ENCODE results near the gene GLYAT. TPM values are rescaled to one million over a fixed set of nuclear protein-coding genes. Genes with fewer than 3 reads are reported as not detected.

Gene GLYAT
- total and polyA plus RNA-seq, 2 of the 8 experiments (the other 6 are each of a cell fraction or from before 2014, with no cell fraction given) = not detected

DNA sequence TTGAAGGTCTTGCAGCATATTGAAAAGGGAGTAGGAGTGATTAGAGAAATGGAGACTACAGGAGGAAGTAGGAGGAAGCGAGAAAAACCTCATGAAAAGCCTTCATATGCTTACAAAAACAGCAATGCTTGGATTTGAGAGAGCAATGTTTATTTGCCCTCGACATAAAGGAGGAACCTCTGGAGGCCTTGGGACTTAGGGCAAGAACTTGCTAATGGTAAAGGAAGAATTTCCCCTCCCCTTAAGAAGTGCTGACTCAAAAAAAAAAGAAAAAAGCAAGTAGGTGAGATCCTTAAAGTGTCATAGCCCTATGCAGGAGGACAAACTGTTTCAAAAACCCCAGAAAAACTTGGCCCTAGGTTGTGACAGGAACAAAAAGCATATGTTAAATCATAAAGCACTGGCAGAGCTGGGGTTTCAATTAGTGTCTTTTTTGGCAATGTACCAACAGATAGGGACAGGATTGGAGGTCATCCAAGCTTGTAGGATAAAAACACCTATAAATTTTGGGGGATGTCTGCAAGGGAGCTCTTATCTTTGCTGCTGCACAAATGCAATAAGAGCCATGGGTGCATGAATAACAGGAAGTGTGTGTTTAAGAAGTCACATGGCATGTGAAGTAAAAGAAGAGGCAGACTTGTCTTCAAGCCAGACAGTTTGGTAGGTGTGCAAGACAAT lies 4.9 kb downstream of the GLYAT start (continued):
- TF ChIP-seq TCF12 (IDR thresholded peaks at IDR 0.05; ENCODE audit: low read depth, low read length) (no peak), YY1 (IDR thresholded peaks at IDR 0.05; ENCODE audit: low read depth, low read length) (no peak), SRF (IDR thresholded peaks at IDR 0.05; ENCODE audit: low read depth, low read length) (no peak), BRCA1 (IDR thresholded peaks at IDR 0.05; ENCODE audit: low read depth, low read length) (no peak), POLR2A (IDR thresholded peaks at IDR 0.05; ENCODE audit: control extremely low read depth in 1 of 2, low read depth in 2 of 2, low read length in 2 of 2) (no peak), EZH2 (IDR thresholded peaks at IDR 0.05; ENCODE audit: low read depth, low read length, severe bottlenecking) (no peak), ASH2L (IDR thresholded peaks at IDR 0.05; ENCODE audit: low read length) (no peak)
- TF ChIP-seq, protein P1, sequence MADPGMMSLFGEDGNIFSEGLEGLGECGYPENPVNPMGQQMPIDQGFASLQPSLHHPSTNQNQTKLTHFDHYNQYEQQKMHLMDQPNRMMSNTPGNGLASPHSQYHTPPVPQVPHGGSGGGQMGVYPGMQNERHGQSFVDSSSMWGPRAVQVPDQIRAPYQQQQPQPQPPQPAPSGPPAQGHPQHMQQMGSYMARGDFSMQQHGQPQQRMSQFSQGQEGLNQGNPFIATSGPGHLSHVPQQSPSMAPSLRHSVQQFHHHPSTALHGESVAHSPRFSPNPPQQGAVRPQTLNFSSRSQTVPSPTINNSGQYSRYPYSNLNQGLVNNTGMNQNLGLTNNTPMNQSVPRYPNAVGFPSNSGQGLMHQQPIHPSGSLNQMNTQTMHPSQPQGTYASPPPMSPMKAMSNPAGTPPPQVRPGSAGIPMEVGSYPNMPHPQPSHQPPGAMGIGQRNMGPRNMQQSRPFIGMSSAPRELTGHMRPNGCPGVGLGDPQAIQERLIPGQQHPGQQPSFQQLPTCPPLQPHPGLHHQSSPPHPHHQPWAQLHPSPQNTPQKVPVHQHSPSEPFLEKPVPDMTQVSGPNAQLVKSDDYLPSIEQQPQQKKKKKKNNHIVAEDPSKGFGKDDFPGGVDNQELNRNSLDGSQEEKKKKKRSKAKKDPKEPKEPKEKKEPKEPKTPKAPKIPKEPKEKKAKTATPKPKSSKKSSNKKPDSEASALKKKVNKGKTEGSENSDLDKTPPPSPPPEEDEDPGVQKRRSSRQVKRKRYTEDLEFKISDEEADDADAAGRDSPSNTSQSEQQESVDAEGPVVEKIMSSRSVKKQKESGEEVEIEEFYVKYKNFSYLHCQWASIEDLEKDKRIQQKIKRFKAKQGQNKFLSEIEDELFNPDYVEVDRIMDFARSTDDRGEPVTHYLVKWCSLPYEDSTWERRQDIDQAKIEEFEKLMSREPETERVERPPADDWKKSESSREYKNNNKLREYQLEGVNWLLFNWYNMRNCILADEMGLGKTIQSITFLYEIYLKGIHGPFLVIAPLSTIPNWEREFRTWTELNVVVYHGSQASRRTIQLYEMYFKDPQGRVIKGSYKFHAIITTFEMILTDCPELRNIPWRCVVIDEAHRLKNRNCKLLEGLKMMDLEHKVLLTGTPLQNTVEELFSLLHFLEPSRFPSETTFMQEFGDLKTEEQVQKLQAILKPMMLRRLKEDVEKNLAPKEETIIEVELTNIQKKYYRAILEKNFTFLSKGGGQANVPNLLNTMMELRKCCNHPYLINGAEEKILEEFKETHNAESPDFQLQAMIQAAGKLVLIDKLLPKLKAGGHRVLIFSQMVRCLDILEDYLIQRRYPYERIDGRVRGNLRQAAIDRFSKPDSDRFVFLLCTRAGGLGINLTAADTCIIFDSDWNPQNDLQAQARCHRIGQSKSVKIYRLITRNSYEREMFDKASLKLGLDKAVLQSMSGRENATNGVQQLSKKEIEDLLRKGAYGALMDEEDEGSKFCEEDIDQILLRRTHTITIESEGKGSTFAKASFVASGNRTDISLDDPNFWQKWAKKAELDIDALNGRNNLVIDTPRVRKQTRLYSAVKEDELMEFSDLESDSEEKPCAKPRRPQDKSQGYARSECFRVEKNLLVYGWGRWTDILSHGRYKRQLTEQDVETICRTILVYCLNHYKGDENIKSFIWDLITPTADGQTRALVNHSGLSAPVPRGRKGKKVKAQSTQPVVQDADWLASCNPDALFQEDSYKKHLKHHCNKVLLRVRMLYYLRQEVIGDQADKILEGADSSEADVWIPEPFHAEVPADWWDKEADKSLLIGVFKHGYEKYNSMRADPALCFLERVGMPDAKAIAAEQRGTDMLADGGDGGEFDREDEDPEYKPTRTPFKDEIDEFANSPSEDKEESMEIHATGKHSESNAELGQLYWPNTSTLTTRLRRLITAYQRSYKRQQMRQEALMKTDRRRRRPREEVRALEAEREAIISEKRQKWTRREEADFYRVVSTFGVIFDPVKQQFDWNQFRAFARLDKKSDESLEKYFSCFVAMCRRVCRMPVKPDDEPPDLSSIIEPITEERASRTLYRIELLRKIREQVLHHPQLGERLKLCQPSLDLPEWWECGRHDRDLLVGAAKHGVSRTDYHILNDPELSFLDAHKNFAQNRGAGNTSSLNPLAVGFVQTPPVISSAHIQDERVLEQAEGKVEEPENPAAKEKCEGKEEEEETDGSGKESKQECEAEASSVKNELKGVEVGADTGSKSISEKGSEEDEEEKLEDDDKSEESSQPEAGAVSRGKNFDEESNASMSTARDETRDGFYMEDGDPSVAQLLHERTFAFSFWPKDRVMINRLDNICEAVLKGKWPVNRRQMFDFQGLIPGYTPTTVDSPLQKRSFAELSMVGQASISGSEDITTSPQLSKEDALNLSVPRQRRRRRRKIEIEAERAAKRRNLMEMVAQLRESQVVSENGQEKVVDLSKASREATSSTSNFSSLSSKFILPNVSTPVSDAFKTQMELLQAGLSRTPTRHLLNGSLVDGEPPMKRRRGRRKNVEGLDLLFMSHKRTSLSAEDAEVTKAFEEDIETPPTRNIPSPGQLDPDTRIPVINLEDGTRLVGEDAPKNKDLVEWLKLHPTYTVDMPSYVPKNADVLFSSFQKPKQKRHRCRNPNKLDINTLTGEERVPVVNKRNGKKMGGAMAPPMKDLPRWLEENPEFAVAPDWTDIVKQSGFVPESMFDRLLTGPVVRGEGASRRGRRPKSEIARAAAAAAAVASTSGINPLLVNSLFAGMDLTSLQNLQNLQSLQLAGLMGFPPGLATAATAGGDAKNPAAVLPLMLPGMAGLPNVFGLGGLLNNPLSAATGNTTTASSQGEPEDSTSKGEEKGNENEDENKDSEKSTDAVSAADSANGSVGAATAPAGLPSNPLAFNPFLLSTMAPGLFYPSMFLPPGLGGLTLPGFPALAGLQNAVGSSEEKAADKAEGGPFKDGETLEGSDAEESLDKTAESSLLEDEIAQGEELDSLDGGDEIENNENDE (IDR thresholded peaks at IDR 0.05; ENCODE audit: insufficient replicate concordance, low read length) = no peak

All from H1 (cell line).